Measurements from ENCODE around the gene ZBED2.

- TF ChIP-seq CTCF (IDR thresholded peaks at IDR 0.05): no peak
- no peak for TF ChIP-seq POLR2A (IDR thresholded peaks at IDR 0.05)
These were observed 26.2 kb downstream of the ZBED2 start for GRCh38 chr3:111568911-111569310.
